ENCODE results near the gene UPP2. TPM values are rescaled to one million over a fixed set of nuclear protein-coding genes. Genes with fewer than 3 reads are reported as not detected.

Gene UPP2
- polyA plus RNA-seq, 4 donors = 0.19 TPM; not detected in 3

DNA sequence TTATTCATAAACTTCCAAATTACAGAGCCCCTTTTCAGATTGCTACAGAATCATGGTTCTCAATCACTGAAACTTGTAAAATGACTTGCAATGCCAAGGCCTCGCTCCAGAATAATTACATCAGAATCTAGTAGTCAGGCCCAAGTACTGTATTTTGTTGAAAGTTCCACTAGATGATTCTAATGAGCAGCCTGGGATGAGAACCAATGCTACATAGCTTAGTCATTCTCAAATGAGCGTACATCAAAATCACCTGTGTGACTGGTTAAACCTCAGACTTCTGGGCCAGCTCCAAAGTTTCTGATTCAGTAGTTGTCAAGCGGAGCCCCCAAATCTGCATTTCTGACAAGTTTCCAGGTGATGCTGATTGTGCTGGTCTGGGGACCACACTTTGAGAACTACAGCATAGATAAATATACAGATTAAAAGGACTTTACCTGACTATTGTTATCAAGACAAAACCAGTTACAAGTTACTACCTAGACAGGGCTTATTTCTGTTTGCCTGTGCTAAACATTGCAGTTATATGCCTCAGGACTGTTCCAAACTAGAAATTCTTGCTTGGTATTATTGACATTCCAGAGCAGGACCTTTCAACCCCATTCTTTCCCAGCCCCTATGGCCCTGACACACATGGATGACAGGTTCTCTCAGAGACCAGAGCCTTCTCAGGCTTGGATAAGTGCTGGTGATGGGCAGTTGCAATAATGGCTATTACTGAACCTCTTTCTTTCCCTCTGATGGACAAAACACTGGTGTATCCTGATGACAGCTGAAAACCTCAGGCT is 83.1 kb downstream of the UPP2 start:
- Histone ChIP-seq H3K4me3 (ENCODE audit: low read depth in 1 of 3, low read length in 3 of 3) (no peak overlapping the region), H3K4me1 (ENCODE audit: control insufficient read depth in 3 of 3, insufficient read depth in 2 of 3, low read depth in 1 of 3, low read length in 2 of 3) (no peaks in the 10 kb centered on the region), H3K27me3 (ENCODE audit: control insufficient read depth in 3 of 3, insufficient read depth in 3 of 3, low read length in 3 of 3) (no peaks in the 10 kb centered on the region), H3K36me3 (ENCODE audit: control insufficient read depth in 3 of 3, insufficient read depth in 2 of 3, low read depth in 1 of 3, low read length in 3 of 3) (no peaks in the 10 kb centered on the region), H3K27ac (ENCODE audit: low read depth in 1 of 3, low read length in 2 of 3) (no peak overlapping the region), H3K9me3 (ENCODE audit: control insufficient read depth in 2 of 2, insufficient read depth in 1 of 2, low read depth in 1 of 2, low read length in 1 of 2) (no peaks in the 10 kb centered on the region)
- FAIRE-seq (no peak), DNase-seq (no peak)
- WGBS, 3 donors = 83 to 90% (median 84%) methylated on average over 3 of the region's 3 CpGs

Other genes with a start within 250 kb of the UPP2 start
- 10 to 100 TPM in 2 of 4 donors, 1 to 10 TPM in 2; 2.2 to 19.6 (median 8.4) TPM for gene ACVR1, start 225.5 kb upstream of the UPP2 start, polyA plus RNA-seq